ENCODE results near the gene AOPEP.

Gene AOPEP, protein sequence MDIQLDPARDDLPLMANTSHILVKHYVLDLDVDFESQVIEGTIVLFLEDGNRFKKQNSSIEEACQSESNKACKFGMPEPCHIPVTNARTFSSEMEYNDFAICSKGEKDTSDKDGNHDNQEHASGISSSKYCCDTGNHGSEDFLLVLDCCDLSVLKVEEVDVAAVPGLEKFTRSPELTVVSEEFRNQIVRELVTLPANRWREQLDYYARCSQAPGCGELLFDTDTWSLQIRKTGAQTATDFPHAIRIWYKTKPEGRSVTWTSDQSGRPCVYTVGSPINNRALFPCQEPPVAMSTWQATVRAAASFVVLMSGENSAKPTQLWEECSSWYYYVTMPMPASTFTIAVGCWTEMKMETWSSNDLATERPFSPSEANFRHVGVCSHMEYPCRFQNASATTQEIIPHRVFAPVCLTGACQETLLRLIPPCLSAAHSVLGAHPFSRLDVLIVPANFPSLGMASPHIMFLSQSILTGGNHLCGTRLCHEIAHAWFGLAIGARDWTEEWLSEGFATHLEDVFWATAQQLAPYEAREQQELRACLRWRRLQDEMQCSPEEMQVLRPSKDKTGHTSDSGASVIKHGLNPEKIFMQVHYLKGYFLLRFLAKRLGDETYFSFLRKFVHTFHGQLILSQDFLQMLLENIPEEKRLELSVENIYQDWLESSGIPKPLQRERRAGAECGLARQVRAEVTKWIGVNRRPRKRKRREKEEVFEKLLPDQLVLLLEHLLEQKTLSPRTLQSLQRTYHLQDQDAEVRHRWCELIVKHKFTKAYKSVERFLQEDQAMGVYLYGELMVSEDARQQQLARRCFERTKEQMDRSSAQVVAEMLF

GRCh38 chr9:94726495-94727191 is at the start of gene AOPEP:
Gene AOPEP (plus strand): TSS chr9:94726699. CDS start chr9:94759784, 33,085 bp downstream.
- peak; percentile 93 for DNase-seq (ENCODE audit: low spot score)

GRCh38 chr9:94677929-94678328 is 48.6 kb upstream of the AOPEP start:
- no peak for DNase-seq (ENCODE audit: low spot score)

DNA sequence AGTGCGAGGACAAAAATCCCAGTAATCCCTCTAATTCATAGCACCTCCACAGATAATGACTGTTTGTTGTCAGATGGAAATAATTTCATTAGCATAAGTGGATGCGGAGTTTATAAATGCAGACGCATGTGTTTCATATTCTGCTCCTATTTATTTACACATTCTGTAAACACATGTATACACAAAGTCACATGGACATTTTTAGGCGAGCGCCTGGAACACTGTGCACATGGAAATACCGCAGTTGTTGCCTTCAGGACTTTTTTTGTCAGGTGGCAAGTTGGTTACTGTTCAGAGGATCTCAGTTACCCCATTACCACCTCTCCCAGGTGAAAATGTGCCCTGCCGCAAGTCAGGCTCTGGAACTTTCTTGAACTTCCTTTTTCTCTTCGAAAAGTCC is 46.9 kb upstream of the AOPEP start:
- DNase-seq (ENCODE audit: low spot score), result no peak

DNA sequence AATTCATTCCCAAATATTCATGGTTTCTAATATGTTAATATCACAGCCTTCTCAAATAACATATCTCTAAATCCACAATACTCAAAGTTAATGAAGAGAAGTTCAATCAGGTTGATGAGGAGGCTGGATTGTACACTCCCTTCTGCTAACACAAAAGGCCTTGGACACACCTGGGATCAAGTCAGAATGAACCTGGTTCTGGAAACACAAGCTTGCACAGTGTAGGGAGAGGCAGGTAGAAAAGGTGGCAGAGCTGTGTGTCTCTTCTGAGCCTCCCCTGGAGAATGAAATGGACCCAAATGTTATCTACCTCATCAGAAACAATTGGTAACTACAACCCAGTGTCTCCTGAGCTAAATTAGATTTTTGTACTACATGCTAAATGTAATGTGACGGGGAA is 46.5 kb upstream of the AOPEP start:
- DNase-seq (ENCODE audit: low spot score), result no peak

DNA sequence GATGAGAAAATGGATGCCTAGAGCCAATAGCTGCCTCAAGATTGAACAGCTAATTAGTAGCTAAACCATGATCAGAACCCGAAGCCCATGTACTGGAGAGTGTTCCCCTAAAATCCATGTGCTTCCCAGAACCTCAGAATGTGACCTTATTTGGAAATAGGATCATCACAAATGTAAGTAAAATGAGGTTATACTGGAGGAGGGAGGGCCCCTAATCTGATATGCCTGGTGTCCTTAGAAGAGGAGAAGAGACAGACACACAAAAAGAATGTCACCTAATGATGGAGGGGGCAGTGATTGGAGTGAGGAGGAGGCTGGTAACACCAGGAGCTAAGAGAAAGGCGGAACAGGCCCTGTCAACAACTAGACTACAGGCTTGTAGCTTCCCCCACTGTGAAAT is 45.9 kb upstream of the AOPEP start:
- no peak for DNase-seq (ENCODE audit: low spot score)

GRCh38 chr9:94681508-94681907 is 45.0 kb upstream of the AOPEP start:
- peak; percentile 88 for DNase-seq (ENCODE audit: low spot score)

- no peak for DNase-seq (ENCODE audit: low spot score)
These were observed 41.1 kb upstream of the AOPEP start for GRCh38 chr9:94685359-94685758.

- no peak for DNase-seq (ENCODE audit: low spot score)
These were observed 39.0 kb upstream of the AOPEP start for GRCh38 chr9:94687451-94687850.

DNA sequence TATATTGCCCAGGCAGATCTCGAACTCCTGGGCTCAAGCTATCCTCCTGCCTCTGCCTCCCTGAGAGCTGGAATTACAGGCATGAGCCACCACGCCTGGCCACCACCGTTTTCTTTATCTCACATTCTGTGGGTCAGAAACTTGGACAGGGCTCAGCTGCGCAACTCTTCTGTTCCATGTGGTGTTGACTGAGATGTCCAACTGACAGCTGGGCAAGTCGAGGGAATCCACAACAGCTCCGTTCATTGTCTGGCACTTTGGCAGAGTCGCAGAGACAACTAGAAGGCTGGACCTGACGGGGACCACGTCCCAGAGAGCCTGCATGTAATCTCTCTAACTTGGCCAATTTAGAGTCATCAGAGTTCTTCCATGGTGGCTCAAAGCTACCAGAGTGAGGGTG is 36.2 kb upstream of the AOPEP start:
- no peak for DNase-seq (ENCODE audit: low spot score)

GRCh38 chr9:94692601-94693000 is 33.9 kb upstream of the AOPEP start:
- no peak for DNase-seq (ENCODE audit: low spot score)

GRCh38 chr9:94693485-94694204 is 32.9 kb upstream of the AOPEP start:
- no peak for DNase-seq (ENCODE audit: low spot score)

DNA sequence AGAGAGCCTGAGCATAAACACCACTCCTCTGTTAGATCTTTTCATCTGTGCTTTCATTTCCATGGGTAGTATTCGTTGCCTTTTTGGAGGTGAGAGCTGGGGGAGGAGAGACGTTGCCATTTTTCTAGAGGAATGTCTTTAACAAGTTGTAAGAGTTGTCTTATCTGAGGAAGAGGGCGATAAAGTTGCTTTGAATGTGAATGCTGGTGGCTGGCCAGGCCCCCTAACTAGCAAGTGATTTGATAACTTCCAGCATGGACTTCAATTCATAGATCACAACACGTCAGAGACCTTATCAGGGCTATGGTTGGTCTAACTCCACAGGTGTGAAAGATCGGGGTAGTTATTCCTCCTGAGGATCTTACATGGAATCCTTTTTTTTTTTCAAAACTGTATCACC is 30.0 kb upstream of the AOPEP start:
- no peak for DNase-seq (ENCODE audit: low spot score)

DNA sequence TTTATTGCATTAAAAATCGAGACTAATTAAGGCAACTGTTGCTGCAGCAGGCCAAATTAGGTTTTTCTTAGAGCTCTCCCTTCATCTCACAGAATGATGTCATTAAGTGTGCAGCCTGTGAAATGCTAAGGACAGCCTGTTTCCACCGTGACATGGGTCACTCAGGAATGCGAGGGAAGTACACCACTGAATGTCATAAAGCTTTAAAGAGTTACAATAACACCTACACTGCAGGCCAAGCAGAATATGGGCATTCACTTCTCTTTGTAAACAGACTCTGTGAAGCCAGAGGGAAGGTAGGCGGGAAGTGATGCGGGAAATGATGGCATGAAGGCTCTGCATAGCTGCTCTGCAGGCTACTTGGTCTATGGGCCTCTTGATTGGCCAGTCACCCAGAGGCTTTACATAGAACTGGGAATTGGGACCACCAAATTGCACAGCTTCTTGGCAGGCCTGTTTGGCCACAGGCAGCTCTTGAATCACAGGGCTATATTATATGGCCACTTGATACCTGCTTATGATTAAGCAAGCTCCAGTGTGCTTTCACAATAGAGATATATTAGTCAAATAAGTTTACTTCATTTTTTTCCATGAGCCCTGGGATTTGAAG is 28.4 kb upstream of the AOPEP start:
- DNase-seq (ENCODE audit: low spot score), result no peak

GRCh38 chr9:94699715-94700373 is 26.7 kb upstream of the AOPEP start:
- DNase-seq (ENCODE audit: low spot score), result no peak

DNA sequence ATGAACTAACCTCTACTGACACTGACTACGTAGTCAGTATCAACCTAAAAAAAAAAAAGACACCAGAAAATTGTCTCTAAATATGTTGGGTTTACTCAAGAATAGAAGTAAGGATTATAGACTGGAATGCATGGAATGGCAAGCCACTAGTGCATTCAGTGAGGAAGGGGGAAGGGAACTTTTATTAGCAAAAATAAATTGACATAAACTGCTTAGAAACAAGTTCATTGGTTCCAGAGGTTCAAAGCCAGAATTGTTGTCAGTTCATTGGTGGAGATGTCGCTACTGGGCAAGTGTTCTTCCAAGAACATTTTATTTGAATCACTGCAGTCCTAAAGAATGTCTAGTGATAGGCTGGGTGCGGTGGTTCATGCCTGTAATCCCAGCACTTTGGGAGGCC is 26.1 kb upstream of the AOPEP start:
- no peak for DNase-seq (ENCODE audit: low spot score)

DNA sequence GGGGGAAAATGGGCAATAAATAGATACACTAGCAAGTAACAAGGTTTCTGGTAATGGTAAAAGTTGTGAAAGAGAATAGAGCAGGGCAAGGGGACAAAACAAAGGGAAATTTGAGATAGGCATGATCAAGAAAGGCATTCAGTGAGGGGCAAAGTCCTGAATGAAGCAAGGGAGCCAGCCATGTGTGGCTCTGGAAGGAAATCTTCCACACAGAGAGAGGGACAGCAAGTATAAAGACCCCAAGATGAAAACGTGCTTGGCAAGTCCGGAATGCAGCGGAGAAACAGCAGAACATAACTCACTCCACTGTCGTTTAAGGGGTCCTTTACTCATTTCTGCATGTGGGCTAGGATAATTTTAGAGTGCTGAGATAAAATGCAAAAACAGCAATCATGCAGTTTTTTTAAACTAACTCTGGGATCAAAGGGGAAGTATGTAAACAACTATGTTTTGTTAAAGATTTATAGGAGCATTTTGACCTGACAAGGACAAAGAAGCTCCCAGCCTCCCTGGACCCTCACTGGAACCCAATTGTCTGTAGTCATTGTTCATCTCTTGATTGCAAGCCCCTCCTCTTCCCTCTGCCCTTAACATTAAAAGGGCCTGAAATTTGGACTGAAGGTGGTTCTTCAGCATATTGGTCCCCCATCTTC is 22.9 kb upstream of the AOPEP start:
- DNase-seq (ENCODE audit: low spot score), result no peak

DNA sequence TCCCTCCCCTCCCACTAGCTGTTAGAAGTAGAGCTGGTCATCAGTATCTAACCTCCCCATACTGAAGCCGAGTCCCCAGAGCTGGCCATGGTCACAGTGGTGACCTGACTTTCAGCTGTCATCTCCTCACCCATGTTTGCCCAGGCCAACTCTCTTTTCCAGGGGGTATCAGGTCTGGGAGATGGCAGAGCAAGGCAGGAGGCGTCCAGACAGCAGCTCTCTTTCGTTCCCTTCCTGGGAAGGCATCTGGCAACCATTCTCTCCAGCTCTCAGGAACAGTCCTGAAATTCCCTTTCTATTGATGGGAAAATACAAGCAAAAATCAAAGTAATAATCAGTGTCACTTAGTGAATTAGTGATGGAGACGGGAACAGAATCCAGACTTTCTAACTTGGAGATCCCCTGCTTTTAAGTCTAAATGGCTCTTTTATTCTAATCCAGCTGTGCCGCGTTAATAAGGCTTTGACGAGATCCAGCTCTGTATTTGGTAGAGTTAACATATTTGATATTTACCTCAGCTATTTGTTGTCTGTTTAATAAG is 21.3 kb upstream of the AOPEP start:
- no peak for DNase-seq (ENCODE audit: low spot score)

DNA sequence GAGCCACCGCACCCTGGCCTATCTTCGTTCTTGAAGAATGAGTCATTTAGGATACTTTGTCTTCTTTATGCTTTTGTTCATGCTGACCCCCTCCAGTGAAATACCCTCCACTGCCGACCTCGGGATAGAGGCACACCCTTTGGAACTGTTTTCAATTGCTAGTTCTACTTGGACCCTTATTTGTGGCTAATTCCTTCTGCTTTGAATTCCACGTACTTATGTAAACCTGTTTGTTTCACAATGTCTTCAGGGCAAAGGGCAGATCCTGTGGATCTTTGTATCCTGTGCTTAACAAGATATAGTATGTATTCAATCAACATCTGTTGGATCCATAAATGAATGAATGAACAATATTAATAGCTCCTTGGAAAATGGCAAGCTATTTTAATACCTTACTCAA is 19.6 kb upstream of the AOPEP start:
- no peak for DNase-seq (ENCODE audit: low spot score)

GRCh38 chr9:94713436-94714215 is 12.9 kb upstream of the AOPEP start:
- no peak for DNase-seq (ENCODE audit: low spot score)

Measured in pons (tissue), 1 donor.